Measurements from ENCODE around the gene PSMA7. TPM values are rescaled to one million over a fixed set of nuclear protein-coding genes. Genes with fewer than 3 reads are reported as not detected.
A peak's percentile ranks its signal among the peaks of the same experiment; 100 is the strongest.

Gene PSMA7
- total RNA-seq, 1 donor: 237 TPM

- no peak for TF ChIP-seq CTCF (IDR thresholded peaks at IDR 0.05; ENCODE audit: insufficient read depth, low read length)
These were observed 997 bp upstream of the PSMA7 start for GRCh38 chr20:62143957-62144825.

GRCh38 chr20:62142252-62143080 lies 728 bp downstream of the PSMA7 start:
- peak overlapping the region; percentile 68 for H3K4me3 ChIP-seq (ENCODE audit: low read depth, low read length)
- DNase-seq (ENCODE audit: low read depth): no peak
- no peak for TF ChIP-seq CTCF (IDR thresholded peaks at IDR 0.05; ENCODE audit: insufficient read depth, low read length)

More at GRCh38 chr20:62143957-62144825, 997 bp upstream of the PSMA7 start:
- DNase-seq (ENCODE audit: low read depth): peak; percentile 59
- peak overlapping the region; percentile 77 for H3K4me3 ChIP-seq (ENCODE audit: low read depth, low read length)

GRCh38 chr20:62141397-62142251 lies 1.6 kb downstream of the PSMA7 start:
- peak; percentile 48 for DNase-seq (ENCODE audit: low read depth)
- TF ChIP-seq CTCF (IDR thresholded peaks at IDR 0.05; ENCODE audit: insufficient read depth, low read length): peak; percentile 51
- H3K4me3 ChIP-seq (ENCODE audit: low read depth, low read length): peak overlapping the region; percentile 68

- peak overlapping the region; percentile 68 for H3K4me3 ChIP-seq (ENCODE audit: low read depth, low read length)
These were observed 2.2 kb downstream of the PSMA7 start for GRCh38 chr20:62141043-62141396.

GRCh38 chr20:62139636-62140035 lies 3.6 kb downstream of the PSMA7 start:
- TF ChIP-seq CTCF (IDR thresholded peaks at IDR 0.05; ENCODE audit: insufficient read depth, low read length): no peak
- H3K4me3 ChIP-seq (ENCODE audit: low read depth, low read length): no peak overlapping the region
- DNase-seq (ENCODE audit: low read depth): no peak

More at GRCh38 chr20:62141043-62141396, 2.2 kb downstream of the PSMA7 start:
- no peak for DNase-seq (ENCODE audit: low read depth)
- TF ChIP-seq CTCF (IDR thresholded peaks at IDR 0.05; ENCODE audit: insufficient read depth, low read length): no peak

- no peak for TF ChIP-seq CTCF (IDR thresholded peaks at IDR 0.05; ENCODE audit: insufficient read depth, low read length)
- no peak overlapping the region for H3K4me3 ChIP-seq (ENCODE audit: low read depth, low read length)
- no peak for DNase-seq (ENCODE audit: low read depth)
These were observed 4.3 kb downstream of the PSMA7 start for GRCh38 chr20:62138912-62139311.

Data from fibroblast of the aortic adventitia (primary cell).